Ishikawa (cell line): ENCODE measurements around the gene CNTN4.

Source experiments
- CEBPB ChIP-seq: IDR thresholded peaks from 2 replicates; pipeline ENCODE4 v1.6.1; 2012
- TAF1 ChIP-seq: IDR thresholded peaks from 2 replicates; pipeline ENCODE4 v1.6.1; 2012; ENCODE audit warnings: low read depth, mild to moderate bottlenecking

DNA sequence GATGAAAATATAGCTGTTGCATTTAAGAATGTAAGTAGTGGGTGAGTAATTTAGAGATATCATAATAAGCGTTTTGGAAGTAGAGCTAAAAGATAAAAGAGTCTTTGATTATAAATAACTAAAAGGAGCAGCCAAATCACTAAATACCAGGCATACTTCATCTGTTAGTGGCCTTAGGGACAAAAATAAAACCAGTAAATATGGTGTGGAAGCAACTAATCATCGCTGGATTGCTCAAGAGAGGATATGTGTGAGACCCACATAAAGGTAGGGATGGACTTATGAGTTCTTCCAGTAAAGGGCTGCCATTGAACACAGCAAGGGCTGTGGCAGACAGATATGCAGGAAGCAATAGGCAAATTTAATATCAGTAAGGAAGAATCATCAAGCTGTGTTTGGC, 356.2 kb downstream of the CNTN4 start:
- TF ChIP-seq CEBPB (no peak), TAF1 (no peak)
